MM.1S (cell line): ENCODE results near the gene PCDHA2.

ENCODE experiments used
- CTCF ChIP-seq: fragments of 300-600 bp; sonication (generic); IDR thresholded peaks from 2 replicates; pipeline ENCODE4 v1.5.1; 2016; ENCODE audit warnings: antibody characterized with exemption, low read length, mixed read lengths
- EZH2 ChIP-seq: fragments of 300-600 bp; sonication (generic); optimal IDR thresholded peaks from 2 replicates; pipeline ENCODE3; 2017; ENCODE audit warnings: low read depth, mild to moderate bottlenecking, antibody characterized with exemption, low read length, mixed read lengths

- TF ChIP-seq EZH2 = no peak
- peak; percentile 53 for TF ChIP-seq CTCF
Measured at GRCh38 chr5:140794595-140795258, at the start of gene PCDHA2.
